Right cardiac atrium (tissue), 5 donors: ENCODE results near the gene KAT5. TPM values are rescaled to one million over a fixed set of nuclear protein-coding genes. Genes with fewer than 3 reads are reported as not detected.
"Not testable (repeated sequence)": the region's sequence is repeated elsewhere in the genome, so short reads cannot be mapped to it uniquely, and the experiment has no call there.

Experiments used
- ATAC-seq, 2 donors: fragments of 200-7000 bp; cut with Tn5 transposase; one replicate each; pipeline versions ENCODE4 v1.8.0 to v1.9.1; 2020; ENCODE audit warnings: moderate library complexity in 2 of 2, mild to moderate bottlenecking in 1 of 2
- DNase-seq, 3 donors: peaks; one replicate each; pipeline ENCODE4 v3.0.0-alpha.2; 2020
- H3K27ac ChIP-seq: one replicate; pipeline ENCODE4 v1.5.1; 2013; ENCODE audit warnings: mild to moderate bottlenecking, low read length, control low read depth, moderate library complexity
- H3K27me3 ChIP-seq: one replicate; pipeline ENCODE4 v1.6.1; 2013; ENCODE audit not compliant: control insufficient read depth, insufficient read depth
- H3K4me1 ChIP-seq: one replicate; pipeline ENCODE4 v1.6.1; 2013; ENCODE audit warnings: low read length; ENCODE audit not compliant: control insufficient read depth, insufficient read depth
- H3K4me3 ChIP-seq: one replicate; pipeline ENCODE4 v1.5.1; 2013; ENCODE audit warnings: low read length, control low read depth
- H3K9me3 ChIP-seq: one replicate; pipeline ENCODE4 v1.6.1; 2013; ENCODE audit warnings: low read length; ENCODE audit not compliant: control insufficient read depth
- WGBS: extraction: QIAGEN DNeasy Blood & Tissue Kit; methylation state at CpG from one replicate; pipeline ENCODE4 v1.1.7; 2013; 5-methylcytosine and 5-hydroxymethylcytosine counted together
- intact Hi-C, 4 donors: fragments of 100-400 bp; cut with DNase I; formaldehyde crosslinking; loops; one replicate each; pipeline versions ENCODE4 v1.11.0 to v1.14.0; 2022 to 2023
- polyA plus RNA-seq: library from polyadenylated mRNA; stranded (reverse); fragments of 200-250 nt; gene quantifications from one replicate; pipeline ENCODE4 v1.2.3, GENCODE V29; 2013
- total RNA-seq, 4 donors: library from RNA; stranded (reverse); fragmentation: NEBNext Ultra II Directional; extraction: Animal tissue kit (Norgen Biotek cat#: 25700); gene quantifications; one replicate each; pipeline ENCODE4 v1.2.1, GENCODE V29; 2021
- donor health status: healthy with polysubstance abuse.
- donor health status: DM: no; HTN: yes; CAD: no.
- donor health status: DM: no; HTN: no; CAD: no.
- donor health status: DM: no; HTN: yes; CAD: no; lungs with severe emphysema.
- donor health status: DM: yes; HTN: yes; CAD: no.

Gene KAT5
- total and polyA plus RNA-seq, 5 donors, result 49.0 to 57.2 (median 53.7) TPM

DNA sequence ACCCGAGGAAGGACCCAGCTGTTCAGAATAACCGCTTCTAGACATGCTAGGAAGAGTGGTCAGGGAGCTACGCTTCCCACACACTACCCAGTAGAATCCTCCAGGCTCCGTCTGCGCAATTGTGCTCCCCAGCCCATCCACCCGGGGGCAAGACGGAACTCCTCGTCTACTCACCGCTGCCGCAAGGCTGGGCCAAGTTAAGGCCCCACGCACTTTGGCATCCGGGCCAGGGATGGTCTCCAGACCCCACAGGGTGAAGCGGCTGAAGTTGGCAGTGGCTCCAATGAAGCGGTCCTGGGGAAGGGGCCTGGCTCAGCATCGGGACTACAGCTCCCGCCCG is 7.8 kb downstream of the KAT5 start:
- 3% methylated on average over 17 of the region's 17 CpGs for WGBS
- Histone ChIP-seq H3K4me3 (peak overlapping the region; percentile 48), H3K27ac (peak overlapping the region; percentile 90), H3K9me3 (no peaks in the 10 kb centered on the region), H3K4me1 (peaks cover 2% of the 10 kb centered on the region), H3K27me3 (no peaks in the 10 kb centered on the region)
- DNase-seq (peak in 1 of 3 donors; percentile 42), ATAC-seq (peak; percentile 12 to 37)
- intact Hi-C loops, result loop anchor here in 3 of 4 donors (10.0 kb wide), 3 partner anchors 55 to 265 kb away; no protein-coding TSS in a partner anchor

DNA sequence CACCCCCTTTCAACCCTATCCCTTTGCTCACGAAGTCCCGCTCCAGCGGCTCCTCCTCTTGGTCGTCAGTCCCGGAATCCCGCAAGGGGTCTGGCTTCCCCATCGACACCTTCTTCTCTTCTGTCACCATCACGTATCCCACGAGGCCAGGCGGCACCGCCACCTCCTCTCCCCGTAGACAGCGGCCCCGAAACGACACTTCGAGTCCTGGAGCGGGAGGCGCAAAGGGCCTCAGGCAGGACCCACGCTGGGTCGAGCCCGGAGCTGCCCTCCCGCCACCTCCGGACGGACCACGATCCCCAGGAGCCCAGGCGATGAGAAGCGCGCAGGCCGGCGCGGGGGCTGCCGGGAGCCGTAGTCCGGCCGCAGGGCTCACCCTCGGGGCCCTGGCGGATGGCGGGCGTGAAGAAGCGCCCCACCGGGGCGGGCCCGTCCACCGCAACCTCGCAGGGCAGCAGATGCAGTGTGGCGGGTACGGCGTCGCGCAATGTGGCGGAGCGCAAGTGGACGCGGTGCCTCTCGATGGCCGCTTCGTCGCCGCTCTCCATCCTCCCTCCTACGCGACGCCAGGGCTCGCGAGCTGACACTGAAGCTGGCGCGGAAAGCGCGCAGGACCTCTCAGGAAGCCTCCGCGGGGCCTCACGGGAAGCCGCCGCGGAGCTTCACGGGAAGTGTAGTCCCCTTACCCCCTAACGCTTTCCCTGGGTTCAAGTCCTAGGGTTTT is 8.3 kb downstream of the KAT5 start, which contains the start of gene RNASEH2C:
TSS of gene RNASEH2C (minus strand) at position 588 of the 724 bp plus-strand sequence. CDS start at position 548, 40 bp downstream.
- peak within 1 kb of the TSS; percentile 48 for H3K4me3 ChIP-seq
- H3K27ac ChIP-seq, result peak within 1 kb of the TSS; percentile 90
- H3K4me1 ChIP-seq, result peaks cover 2% of the 10 kb centered on the region
- ATAC-seq (peak; percentile 96 to 97), DNase-seq (peak; percentile 85 to 95 (median 93))
- no peaks in the 10 kb centered on the region for H3K9me3 ChIP-seq
- intact Hi-C loops, result no loop called here
- H3K27me3 ChIP-seq, result no peaks in the 10 kb centered on the region
- under 1% methylated on average over 76 of the region's 76 CpGs for WGBS

DNA sequence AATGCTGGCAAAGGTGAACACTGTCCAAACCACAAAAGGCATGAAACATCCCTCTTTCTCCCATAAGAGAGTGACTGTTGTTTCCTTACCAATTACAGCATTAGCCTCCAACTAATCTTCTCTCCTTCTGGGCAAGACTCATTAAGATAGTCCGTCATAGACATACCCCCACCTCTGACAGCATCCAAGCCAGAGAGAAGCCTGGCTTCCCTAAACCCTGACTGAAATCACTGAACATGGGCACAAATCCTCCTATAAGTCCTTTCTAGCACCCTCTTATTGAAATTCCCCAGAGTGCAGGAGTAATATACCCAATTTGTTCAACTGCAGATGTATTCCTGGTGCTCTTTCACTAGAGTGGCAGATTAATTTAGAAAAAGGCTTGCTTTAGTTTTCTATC is 10.2 kb downstream of the KAT5 start:
- 75% methylated on average over 1 of the region's 1 CpG for WGBS
- DNase-seq (no peak), ATAC-seq (no peak)
- no peaks in the 10 kb centered on the region for H3K27me3 ChIP-seq
- intact Hi-C loops, result no loop called here
- no peaks in the 10 kb centered on the region for H3K9me3 ChIP-seq
- H3K4me1 ChIP-seq, result peaks cover 2% of the 10 kb centered on the region
- no peak overlapping the region for H3K4me3 ChIP-seq
- no peak overlapping the region for H3K27ac ChIP-seq

DNA sequence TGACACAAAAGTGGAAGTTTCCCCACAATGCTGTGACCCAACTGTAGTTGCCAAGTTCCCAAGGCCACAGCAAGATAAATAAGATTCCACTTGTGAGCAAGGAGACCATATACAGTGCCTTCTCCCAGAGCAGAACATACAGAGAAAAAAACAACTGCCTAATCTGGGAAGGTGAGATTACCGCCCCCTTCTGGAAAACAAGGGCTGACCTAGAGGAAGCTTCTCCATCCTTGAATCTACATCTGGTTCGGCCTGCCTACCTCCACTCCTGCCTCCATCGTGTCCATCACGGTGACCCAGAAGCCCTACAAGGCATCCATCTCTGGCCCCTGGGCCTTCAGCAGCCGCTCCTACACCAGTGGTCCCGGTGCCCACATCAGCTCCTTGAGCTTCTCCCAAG is 14.6 kb downstream of the KAT5 start:
- Histone ChIP-seq H3K27me3 (no peaks in the 10 kb centered on the region), H3K9me3 (no peaks in the 10 kb centered on the region), H3K27ac (no peak overlapping the region), H3K4me1 (no peaks in the 10 kb centered on the region), H3K4me3 (no peak overlapping the region)
- ATAC-seq, result no peak
- DNase-seq, result no peak
- intact Hi-C loops, result no loop called here
- 75% methylated on average over 6 of the region's 6 CpGs for whole genome bisulfite sequencing

DNA sequence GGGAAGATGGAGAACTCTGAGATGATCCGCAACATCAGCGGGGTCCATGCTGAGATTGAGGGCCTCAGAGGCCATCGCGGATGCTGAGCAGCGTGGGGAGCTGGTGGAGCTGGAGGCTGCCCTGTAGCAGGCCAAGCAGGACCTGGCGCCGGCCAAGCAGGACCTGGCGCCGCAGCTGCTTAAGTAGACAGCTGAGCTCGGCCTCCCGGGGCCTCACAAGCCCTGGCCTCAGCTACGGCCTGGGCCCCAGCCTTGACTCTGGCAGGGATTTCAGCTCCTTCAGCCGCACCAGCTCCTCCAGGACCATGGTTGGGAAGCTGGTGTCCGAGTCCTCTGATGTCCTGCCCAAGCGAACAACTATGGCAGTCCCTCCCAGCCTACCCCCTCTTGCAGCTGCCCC is 15.8 kb downstream of the KAT5 start:
- H3K9me3 ChIP-seq, result no peaks in the 10 kb centered on the region
- H3K27me3 ChIP-seq, result no peaks in the 10 kb centered on the region
- intact Hi-C loops, result no loop called here
- no peak overlapping the region for H3K4me3 ChIP-seq
- whole genome bisulfite sequencing, result 85% methylated on average over 15 of the region's 15 CpGs
- DNase-seq (no peak), ATAC-seq (no peak)
- no peak overlapping the region for H3K27ac ChIP-seq
- no peaks in the 10 kb centered on the region for H3K4me1 ChIP-seq

DNA sequence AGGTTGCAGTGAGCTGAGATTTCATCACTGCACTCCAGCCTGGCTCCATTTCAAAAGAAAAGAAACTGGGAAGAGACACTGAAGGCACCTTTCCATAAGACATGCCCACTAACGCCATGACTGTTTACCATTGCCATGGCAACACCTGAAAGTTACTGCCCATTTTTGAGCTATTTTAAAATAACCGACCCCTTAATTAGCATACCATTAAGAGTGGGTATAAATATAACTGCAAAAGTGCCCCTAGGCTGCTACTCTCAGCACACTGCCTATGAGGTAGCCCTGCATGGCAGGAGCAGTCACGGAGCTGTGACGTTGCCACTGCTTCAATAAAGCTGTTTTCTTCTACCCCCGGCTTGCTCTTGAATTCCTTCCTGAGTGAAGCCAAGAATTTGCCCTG is 18.4 kb downstream of the KAT5 start:
- H3K4me3 ChIP-seq, result no peak overlapping the region
- no peaks in the 10 kb centered on the region for H3K4me1 ChIP-seq
- no peak for ATAC-seq
- WGBS, result 52% methylated on average over 5 of the region's 5 CpGs
- no peaks in the 10 kb centered on the region for H3K9me3 ChIP-seq
- intact Hi-C loops, result no loop called here
- DNase-seq, result no peak
- H3K27me3 ChIP-seq, result no peaks in the 10 kb centered on the region
- H3K27ac ChIP-seq, result no peak overlapping the region

DNA sequence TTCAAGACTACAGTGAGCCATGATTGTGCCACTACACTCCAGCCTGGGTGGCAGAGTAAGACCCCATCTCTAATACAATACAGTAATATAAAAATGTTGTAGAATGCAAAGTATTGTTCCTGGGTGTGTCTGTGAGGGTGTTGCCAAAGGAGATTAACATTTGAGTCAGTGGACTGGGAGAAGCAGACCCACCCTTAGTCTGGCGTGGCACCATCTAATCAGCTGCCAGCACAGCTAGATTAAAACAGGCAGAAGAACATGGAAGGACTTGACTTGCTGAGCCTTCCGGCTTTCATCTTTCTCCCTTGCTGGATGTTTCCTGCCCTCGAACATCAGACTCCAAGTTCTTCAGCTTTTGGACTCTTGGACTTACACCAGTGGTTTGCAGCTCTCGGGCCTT is 23.1 kb downstream of the KAT5 start:
- H3K27ac ChIP-seq, H3K4me3 ChIP-seq, H3K9me3 ChIP-seq, ATAC-seq, DNase-seq, intact Hi-C loops, H3K27me3 ChIP-seq, H3K4me1 ChIP-seq: not testable (repeated sequence)
- WGBS, result 74% methylated on average over 4 of the region's 4 CpGs

DNA sequence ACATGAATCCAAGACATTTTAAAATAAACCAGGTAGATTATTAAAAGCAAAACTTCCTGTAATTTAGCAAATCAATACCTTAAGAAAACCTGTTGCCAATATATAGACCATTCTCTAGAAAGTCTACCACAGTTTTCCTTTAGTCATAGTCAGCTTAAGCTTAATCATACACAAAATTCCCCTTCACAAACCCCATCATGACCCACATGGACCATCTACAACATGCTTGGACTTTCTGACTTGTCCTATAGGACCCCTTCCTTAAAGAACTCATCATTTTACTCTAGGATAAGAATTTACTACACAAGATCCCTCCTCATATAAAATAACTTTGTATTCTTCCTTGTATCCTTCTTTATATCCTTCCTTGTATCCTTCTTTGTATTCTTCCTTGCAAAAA is 24.8 kb downstream of the KAT5 start:
- no peak for ATAC-seq
- Histone ChIP-seq H3K9me3 (no peaks in the 10 kb centered on the region), H3K4me1 (no peaks in the 10 kb centered on the region)

DNA sequence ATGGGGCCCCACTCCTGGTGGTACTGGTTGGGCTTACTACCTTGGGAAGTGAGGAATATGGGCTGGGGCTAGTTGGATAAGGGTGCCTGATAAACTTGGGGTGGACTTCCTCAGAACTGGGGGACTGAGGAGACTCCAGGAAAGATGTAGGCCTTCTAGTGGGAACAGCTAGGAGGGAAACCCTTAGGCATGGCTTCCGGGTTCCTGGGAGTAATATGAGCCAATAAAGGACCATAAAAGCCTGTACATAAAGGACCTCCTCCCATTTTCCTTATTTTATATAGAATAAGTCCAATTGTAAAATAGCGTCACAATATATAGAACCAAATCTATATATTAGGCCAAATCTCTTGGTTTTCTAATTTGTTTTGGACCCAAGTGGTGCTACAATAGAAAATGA is 27.0 kb downstream of the KAT5 start:
- WGBS, result 92% methylated on average over 2 of the region's 2 CpGs
- intact Hi-C loops, result no loop called here
- ATAC-seq, result no peak

More for the DNA sequence above, 24.8 kb downstream of the KAT5 start:
- no peak for DNase-seq
- H3K27me3 ChIP-seq, result no peaks in the 10 kb centered on the region
- H3K27ac ChIP-seq, result no peak overlapping the region
- intact Hi-C loops, result no loop called here
- no peak overlapping the region for H3K4me3 ChIP-seq

DNA sequence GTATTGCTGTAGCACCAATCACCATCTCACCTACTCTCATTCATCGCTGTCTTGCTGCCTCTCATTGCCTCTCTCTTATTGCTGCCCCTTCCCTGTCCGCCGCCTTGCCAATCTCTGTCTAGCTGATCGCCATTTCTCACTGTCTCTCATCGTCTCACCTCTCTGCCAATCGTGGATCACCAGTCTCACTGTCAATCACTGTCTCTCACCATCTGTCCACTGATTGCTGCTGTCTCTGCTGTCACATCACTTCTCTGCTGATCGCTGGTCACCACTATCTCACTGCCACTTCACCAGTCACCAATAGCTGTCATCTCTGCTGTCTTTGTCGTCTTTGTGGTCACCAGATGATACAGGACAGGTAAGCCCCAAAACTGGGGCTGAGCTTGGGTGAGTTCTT is 29.1 kb downstream of the KAT5 start:
- Histone ChIP-seq H3K9me3 (no peaks in the 10 kb centered on the region), H3K27me3 (no peaks in the 10 kb centered on the region), H3K4me3 (no peak overlapping the region), H3K4me1 (no peaks in the 10 kb centered on the region), H3K27ac (no peak overlapping the region)
- ATAC-seq, result no peak
- no peak for DNase-seq
- intact Hi-C loops, result no loop called here
- WGBS, result 77% methylated on average over 8 of the region's 8 CpGs

More for the DNA sequence above, 27.0 kb downstream of the KAT5 start:
- no peaks in the 10 kb centered on the region for H3K9me3 ChIP-seq
- no peaks in the 10 kb centered on the region for H3K27me3 ChIP-seq
- no peak for DNase-seq
- H3K27ac ChIP-seq, result no peak overlapping the region
- no peaks in the 10 kb centered on the region for H3K4me1 ChIP-seq
- H3K4me3 ChIP-seq, result no peak overlapping the region

DNA sequence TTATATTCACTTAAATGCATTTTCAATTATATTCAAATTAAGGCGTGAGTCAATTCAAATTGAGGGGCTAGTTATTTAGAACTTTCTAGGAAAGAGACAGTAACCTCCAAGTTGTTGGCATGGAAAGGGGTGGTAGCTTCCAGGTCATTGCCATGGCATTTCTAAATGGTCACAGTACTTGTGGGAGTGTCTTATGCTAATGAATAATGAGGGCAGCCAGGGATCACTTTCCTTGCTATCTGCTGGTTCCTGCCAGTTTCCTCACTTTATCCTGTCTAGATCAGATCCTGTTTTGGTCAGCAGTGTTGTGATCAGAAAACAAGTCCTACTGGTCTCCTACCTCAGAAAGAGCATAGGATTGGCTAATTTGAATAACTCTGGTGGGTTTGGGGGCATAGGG is 30.3 kb downstream of the KAT5 start:
- ATAC-seq (no peak), DNase-seq (no peak)
- H3K4me3 ChIP-seq, result no peak overlapping the region
- no peaks in the 10 kb centered on the region for H3K27me3 ChIP-seq
- no peaks in the 10 kb centered on the region for H3K4me1 ChIP-seq
- WGBS, result 89% methylated on average over 1 of the region's 1 CpG
- no peaks in the 10 kb centered on the region for H3K9me3 ChIP-seq
- intact Hi-C loops, result no loop called here
- no peak overlapping the region for H3K27ac ChIP-seq

DNA sequence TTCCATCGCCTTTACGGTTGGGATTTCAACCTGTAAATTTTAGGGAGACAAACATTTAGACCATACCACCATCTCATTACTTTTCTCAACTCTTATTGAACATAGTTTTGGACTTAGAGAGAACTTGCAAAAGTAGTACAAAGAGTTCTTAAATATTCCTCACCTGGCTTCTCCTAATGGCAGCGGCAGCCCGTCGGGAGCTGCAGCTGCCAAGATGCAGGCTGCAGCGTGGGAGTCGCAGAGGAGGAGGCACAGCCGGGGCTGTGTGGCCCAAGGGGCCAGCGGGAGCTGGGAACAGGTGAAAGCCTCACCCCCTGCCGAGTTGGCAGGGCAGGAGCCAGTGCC is 31.6 kb downstream of the KAT5 start:
- no peak overlapping the region for H3K27ac ChIP-seq
- intact Hi-C loops, result no loop called here
- no peak overlapping the region for H3K4me3 ChIP-seq
- H3K4me1 ChIP-seq, result no peaks in the 10 kb centered on the region
- ATAC-seq (no peak), DNase-seq (no peak)
- WGBS, result 72% methylated on average over 10 of the region's 10 CpGs
- H3K9me3 ChIP-seq, result no peaks in the 10 kb centered on the region
- H3K27me3 ChIP-seq, result no peaks in the 10 kb centered on the region
